GM19043 (cell line): ENCODE measurements around the gene A1CF.
"Not testable (repeated sequence)": the region's sequence is repeated elsewhere in the genome, so short reads cannot be mapped to it uniquely, and the experiment has no call there.

ENCODE experiments used
- ATAC-seq: cut with Tn5 transposase; IDR thresholded peaks from one replicate; pipeline ENCODE4 v1.9.1; 2021; ENCODE audit warnings: low read depth; ENCODE audit not compliant: unreplicated experiment

A1CF gene

GRCh38 chr10:50798297-50798696, 87.1 kb downstream of the A1CF start:
- no peak for ATAC-seq

- ATAC-seq, result no peak
Observed at GRCh38 chr10:50796693-50797092, 88.7 kb downstream of the A1CF start.

GRCh38 chr10:50794490-50794889, 90.9 kb downstream of the A1CF start:
- ATAC-seq, result no peak

- no peak for ATAC-seq
Observed at GRCh38 chr10:50788951-50789945, 96.2 kb downstream of the A1CF start.

GRCh38 chr10:50787962-50788361, 97.5 kb downstream of the A1CF start:
- not testable (repeated sequence) for ATAC-seq

GRCh38 chr10:50782017-50782416, 103.4 kb downstream of the A1CF start:
- ATAC-seq, result not testable (repeated sequence)

- not testable (repeated sequence) for ATAC-seq
Observed at GRCh38 chr10:50780036-50780435, 105.4 kb downstream of the A1CF start.

- ATAC-seq, result not testable (repeated sequence)
Observed at GRCh38 chr10:50774868-50775267, 110.6 kb downstream of the A1CF start.

- not testable (repeated sequence) for ATAC-seq
Observed at GRCh38 chr10:50772042-50772441, 113.4 kb downstream of the A1CF start.

- not testable (repeated sequence) for ATAC-seq
Observed at GRCh38 chr10:50766774-50767513, 118.5 kb downstream of the A1CF start.
